ENCODE results near the gene SAMD10. TPM values are rescaled to one million over a fixed set of nuclear protein-coding genes. Genes with fewer than 3 reads are reported as not detected.
"Not testable (repeated sequence)": the region's sequence is repeated elsewhere in the genome, so short reads cannot be mapped to it uniquely, and the experiment has no call there.

Gene SAMD10
- total RNA-seq, 1 donor from 2014 or later = 7.4 TPM

- TF ChIP-seq, protein P1, sequence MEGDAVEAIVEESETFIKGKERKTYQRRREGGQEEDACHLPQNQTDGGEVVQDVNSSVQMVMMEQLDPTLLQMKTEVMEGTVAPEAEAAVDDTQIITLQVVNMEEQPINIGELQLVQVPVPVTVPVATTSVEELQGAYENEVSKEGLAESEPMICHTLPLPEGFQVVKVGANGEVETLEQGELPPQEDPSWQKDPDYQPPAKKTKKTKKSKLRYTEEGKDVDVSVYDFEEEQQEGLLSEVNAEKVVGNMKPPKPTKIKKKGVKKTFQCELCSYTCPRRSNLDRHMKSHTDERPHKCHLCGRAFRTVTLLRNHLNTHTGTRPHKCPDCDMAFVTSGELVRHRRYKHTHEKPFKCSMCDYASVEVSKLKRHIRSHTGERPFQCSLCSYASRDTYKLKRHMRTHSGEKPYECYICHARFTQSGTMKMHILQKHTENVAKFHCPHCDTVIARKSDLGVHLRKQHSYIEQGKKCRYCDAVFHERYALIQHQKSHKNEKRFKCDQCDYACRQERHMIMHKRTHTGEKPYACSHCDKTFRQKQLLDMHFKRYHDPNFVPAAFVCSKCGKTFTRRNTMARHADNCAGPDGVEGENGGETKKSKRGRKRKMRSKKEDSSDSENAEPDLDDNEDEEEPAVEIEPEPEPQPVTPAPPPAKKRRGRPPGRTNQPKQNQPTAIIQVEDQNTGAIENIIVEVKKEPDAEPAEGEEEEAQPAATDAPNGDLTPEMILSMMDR (conservative IDR thresholded peaks at IDR 0.05) = no peak
- peaks cover 4% of the 10 kb centered on the region for H3K4me1 Mint-ChIP-seq (ENCODE audit: unreplicated experiment)
- H3K4me3 Mint-ChIP-seq = peak overlapping the region; percentile 70
- no peak overlapping the region for H3K27ac Mint-ChIP-seq
- DNase-seq (ENCODE audit: extremely low spot score, unreplicated experiment) = no peak
- no peaks in the 10 kb centered on the region for H3K9me3 Mint-ChIP-seq
- no peaks in the 10 kb centered on the region for H3K36me3 Mint-ChIP-seq
- peaks cover 6% of the 10 kb centered on the region for H3K27me3 Mint-ChIP-seq
Measured at GRCh38 chr20:63972312-63973159, 6.9 kb downstream of the SAMD10 start.

DNA sequence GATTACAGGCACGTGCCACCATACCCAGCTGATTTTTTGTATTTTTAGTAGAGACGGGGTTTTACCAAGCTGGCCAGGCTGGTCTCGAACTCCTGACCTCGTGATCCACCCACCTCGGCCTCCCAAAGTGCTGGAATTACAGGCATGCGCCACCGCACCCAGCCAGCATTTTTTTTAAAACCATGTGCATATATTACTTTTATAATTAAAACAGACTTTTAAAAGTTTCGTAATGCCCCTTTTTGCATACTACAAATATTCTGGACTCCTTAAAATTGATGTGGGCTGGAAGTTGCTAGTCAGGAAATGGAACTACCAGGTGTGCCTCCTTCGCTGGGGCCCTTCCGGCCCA lies 7.5 kb downstream of the SAMD10 start:
- H3K9me3 Mint-ChIP-seq; DNase-seq (ENCODE audit: extremely low spot score, unreplicated experiment); H3K27ac Mint-ChIP-seq; H3K27me3 Mint-ChIP-seq; H3K36me3 Mint-ChIP-seq; H3K4me1 Mint-ChIP-seq (ENCODE audit: unreplicated experiment): not testable (repeated sequence)
- peak overlapping the region; percentile 70 for H3K4me3 Mint-ChIP-seq

DNA sequence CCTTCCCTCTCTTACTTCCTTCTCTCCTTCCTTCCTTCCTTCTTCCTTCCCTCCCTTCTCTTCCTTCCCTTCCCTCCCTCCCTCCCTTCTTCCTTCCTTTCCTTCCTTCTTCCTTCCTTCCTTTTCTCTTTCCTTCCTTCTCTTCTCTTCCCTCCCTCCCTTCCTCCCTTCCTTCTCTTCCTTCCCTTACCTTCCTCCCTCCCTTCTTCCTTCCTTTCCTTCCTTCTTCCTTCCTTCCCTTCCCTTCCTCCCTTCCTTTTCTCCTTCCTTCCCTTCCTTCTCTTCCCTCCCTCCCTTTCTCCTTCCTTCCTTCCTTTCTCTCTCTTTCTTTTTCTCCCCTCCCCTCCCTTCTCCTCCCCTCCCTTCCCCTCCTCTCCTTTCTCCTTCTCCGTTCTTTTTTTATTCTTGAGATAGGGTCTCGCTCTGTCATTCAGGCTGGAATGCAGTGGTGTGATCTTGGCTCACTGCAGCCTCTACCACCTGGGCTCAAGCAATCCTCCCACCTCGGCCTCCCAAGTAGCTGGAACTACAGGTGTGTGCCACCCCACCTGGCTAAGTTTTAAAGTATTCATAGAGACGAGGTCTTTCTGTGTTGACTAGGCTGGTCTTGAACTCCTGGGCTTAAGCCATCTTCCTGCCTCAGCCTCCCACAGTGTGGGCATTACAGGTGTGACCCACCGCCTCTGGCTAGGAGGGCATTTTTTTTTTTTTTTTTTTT lies 8.6 kb downstream of the SAMD10 start:
- peaks cover 4% of the 10 kb centered on the region for H3K4me1 Mint-ChIP-seq (ENCODE audit: unreplicated experiment)
- no peak overlapping the region for H3K27ac Mint-ChIP-seq
- H3K9me3 Mint-ChIP-seq = no peaks in the 10 kb centered on the region
- H3K4me3 Mint-ChIP-seq = peak overlapping the region; percentile 72
- TF ChIP-seq, protein P1 (conservative IDR thresholded peaks at IDR 0.05) = no peak
- DNase-seq (ENCODE audit: extremely low spot score, unreplicated experiment) = no peak
- H3K36me3 Mint-ChIP-seq = no peaks in the 10 kb centered on the region
- H3K27me3 Mint-ChIP-seq = no peaks in the 10 kb centered on the region

DNA sequence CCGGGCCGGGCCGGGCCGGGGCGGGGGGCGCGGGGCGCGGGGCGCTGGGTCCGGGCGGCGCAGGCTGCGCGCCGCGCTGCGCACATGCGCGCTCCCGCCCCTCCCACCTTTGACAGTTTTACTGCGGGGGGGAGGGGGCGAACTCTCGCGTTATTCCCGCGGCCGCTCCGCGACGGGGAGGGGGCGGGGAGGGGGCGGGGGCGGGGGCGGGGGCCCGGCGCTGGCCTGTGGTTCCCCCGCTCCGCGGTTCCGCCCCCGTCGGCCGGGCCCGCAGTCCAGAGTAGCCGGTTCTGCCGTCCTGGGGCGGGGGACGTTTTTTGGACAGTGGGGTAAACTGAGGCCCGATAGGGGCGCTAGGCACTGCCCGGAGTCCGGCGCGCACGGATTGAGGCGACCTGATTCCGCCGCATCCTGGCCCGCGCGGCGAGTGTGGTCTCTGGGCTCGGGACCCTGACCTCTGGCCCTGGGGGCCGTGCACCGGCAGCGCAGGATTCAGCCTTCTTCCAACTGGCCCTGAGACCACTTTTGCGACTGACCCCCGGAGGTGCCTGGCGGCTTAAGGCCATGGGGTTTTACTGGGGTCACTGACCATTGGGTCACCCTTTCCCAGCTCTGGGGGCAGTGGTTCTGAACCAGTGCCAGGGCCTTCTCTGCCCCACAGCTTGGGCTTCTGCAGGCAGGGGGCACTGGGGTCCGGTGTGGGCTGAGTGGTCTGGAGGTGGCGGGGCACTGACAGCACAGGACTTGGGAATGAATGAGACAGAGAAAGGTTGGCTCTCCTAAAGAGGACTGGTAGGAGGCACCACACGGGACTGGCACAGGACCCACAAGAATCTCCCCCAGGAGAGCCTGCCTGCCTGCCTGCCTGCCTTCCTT lies 9.4 kb downstream of the SAMD10 start, which contains the start of gene ZNF512B:
TSS of gene ZNF512B (minus strand) at position 93 of the 876 bp plus-strand sequence. CDS start 1,980 bp downstream, outside the sequence.
- H3K27me3 Mint-ChIP-seq = no peaks in the 10 kb centered on the region
- DNase-seq (ENCODE audit: extremely low spot score, unreplicated experiment) = peak; percentile 81
- no peaks in the 10 kb centered on the region for H3K9me3 Mint-ChIP-seq
- no peaks in the 10 kb centered on the region for H3K36me3 Mint-ChIP-seq
- H3K4me3 Mint-ChIP-seq = peak within 1 kb of the TSS; percentile 83
- TF ChIP-seq, protein P1 (conservative IDR thresholded peaks at IDR 0.05) = no peak
- peaks cover 4% of the 10 kb centered on the region for H3K4me1 Mint-ChIP-seq (ENCODE audit: unreplicated experiment)
- H3K27ac Mint-ChIP-seq = no peak within 1 kb of the TSS

- H3K27me3 Mint-ChIP-seq = no peaks in the 10 kb centered on the region
- TF ChIP-seq, protein P1 (conservative IDR thresholded peaks at IDR 0.05) = no peak
- DNase-seq (ENCODE audit: extremely low spot score, unreplicated experiment) = no peak
- H3K36me3 Mint-ChIP-seq = no peaks in the 10 kb centered on the region
- peaks cover 4% of the 10 kb centered on the region for H3K4me1 Mint-ChIP-seq (ENCODE audit: unreplicated experiment)
- peak overlapping the region; percentile 83 for H3K4me3 Mint-ChIP-seq
- H3K9me3 Mint-ChIP-seq = no peaks in the 10 kb centered on the region
- no peak overlapping the region for H3K27ac Mint-ChIP-seq
Measured at GRCh38 chr20:63968928-63969760, 10.3 kb downstream of the SAMD10 start.

Data from type B pancreatic cell (in vitro differentiated cells).